SHP77 (cell line): ENCODE results near the gene C1QTNF12.

ENCODE experiments used
- DNase-seq, 2 experiments: peaks; one replicate each; lab custom pipeline; 2025; lab: John Stamatoyannopoulos, UW

C1QTNF12 gene

GRCh38 chr1:1228596-1229321, 17.8 kb downstream of the C1QTNF12 start:
- no peak for DNase-seq

GRCh38 chr1:1228187-1228586, 18.3 kb downstream of the C1QTNF12 start:
- no peak for DNase-seq

DNA sequence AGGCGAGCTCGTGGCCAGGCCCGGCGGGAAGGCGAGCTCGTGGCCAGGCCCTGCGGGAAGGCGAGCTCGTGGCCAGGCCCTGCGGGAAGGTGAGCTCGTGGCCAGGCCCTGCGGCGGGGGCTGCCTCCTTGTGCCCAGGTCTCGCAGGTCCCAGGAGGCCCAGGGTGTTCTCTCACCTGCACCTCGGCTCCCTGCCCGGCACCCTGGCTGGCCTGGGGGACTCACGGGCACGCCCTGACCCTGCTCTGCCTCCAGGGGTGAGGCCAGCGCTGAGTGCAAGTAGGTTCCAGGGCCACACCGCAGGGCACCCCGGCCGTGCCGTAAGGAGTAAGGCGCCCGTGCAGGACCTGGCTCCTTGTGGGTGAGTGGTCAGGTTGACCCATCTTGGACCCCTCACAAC, 19.1 kb downstream of the C1QTNF12 start:
- no peak for DNase-seq

DNA sequence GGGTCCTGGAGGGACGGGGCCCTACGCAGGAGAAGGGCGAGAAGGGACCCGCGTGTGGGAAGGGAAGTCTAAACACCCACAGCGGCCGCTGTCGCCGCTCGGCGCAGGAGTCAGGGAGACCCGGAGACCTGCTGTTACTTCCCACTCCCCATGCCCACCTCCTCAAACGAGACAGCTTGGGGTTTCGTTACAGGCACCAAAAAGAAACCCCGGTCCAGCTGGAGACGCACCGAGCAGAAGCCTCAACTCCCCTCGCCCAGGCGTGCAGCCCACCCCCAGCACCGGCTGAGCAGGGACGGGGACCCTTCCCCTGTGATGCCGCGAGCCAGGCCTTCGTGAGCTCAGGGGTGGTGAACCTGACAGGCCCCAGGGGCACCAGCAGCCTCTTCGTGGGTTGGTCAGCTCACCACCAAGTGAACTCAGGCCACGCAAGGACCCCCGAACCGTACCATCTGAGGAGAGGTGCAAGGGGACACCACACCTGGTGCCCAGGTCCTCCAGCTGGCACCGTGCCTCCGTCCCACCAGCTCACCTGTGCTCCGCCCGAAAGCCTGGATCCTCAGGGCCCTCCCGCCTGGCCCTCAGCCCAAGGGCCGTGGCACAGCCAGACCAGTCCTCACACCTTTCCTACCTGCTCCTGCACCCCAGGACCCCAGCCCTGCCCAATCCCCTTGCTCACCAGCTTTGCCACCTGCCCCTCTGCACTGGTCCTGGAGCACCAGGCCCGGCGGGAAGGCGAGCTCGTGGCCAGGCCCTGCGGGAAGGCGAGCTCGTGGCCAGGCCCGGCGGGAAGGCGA, 19.8 kb downstream of the C1QTNF12 start:
- no peak for DNase-seq

DNA sequence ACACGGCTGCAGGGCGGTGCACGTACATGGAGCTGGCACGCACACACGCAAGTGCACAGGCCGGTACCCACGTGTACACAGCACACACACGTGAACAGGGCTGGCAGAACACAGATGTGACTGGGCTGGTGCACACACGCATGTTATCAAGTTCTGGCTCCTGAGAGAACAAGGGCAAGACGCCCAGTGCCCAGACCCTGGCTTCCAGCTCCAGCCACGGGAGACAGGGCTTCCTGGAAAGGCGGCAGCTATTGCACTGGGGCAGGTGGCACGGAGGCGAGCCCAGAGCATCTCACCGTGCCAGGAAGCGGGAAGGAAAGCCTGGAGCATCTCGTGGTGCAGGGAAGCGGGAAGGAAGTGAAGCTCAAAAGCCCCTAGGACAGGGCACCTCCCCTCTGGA, 20.6 kb downstream of the C1QTNF12 start:
- no peak for DNase-seq

GRCh38 chr1:1225238-1225845, 21.2 kb downstream of the C1QTNF12 start:
- no peak for DNase-seq

DNA sequence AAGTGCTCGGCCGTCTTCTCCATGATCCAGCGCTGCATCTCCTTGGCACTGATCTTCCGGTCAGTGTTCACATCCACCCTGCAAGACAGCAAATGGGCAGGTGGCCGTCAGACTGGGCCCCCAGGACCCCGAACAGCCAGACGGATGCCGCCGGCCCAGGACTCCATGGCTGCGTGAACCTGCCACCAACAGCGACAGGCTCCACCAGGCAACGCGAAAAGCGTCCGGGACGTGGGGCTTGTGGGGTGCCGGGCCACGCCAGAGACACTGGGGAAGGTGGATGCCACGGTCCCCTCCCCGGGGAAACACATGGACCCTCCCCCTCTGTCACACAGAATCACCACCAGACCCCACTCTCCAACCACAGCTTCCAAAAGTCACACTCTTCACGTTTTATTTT, 22.6 kb downstream of the C1QTNF12 start:
- DNase-seq: no peak

- no peak for DNase-seq
Observed at GRCh38 chr1:1223321-1223720, 23.2 kb downstream of the C1QTNF12 start.

- DNase-seq: no peak
Observed at GRCh38 chr1:1222575-1223225, 23.8 kb downstream of the C1QTNF12 start.

DNA sequence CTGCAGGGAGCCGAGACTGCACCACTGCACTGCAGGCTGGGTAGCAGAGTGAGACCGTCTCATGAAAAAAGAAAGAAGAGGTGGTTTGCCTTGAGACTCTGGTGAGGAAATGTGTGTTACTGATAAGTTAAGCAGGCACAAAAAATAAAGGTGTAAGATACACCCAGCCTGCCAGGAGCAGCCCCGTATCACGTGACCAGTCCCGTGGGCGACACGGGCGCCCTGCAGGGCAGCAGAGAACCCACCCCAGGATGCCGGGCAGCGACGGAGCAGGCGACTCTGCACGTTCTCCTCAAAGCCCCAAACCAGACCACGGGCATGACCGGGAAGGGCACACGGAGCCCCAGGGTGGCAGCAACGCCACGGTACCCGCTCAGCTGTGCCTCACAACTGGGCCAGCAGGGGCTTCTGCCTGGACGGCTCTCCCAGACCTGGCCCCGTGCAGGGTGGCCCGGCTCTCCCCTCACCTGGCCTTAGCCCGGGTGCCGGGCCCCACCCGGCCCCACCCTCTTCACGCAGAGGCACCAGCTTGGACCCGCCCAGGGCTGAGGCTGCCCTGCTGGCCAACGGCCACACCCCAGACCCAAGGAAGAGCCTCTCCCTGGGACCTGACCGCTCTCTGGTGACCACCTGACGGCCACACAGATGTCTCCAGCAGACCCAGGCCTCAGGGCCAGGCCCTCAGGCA, 24.5 kb downstream of the C1QTNF12 start:
- no peak for DNase-seq

DNA sequence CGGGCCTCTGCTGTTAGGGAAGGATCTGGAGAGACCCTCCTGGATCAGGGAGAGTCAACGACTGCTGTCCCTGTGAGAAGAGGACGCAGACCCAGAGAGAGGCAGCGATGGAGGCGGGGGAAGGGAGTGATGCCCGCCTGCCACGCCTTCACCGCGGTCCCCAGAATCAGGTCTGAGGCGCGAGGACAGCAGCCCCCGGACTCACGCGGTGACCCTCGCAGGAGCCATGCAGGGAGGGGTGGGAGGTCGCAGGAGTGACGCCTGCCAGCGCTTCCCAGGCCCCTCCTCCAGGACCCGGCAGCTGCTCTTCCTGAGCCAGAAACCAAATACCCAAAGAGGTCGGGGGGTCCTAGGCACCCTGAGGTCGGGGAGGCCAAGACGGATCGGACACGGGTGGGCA, 26.3 kb downstream of the C1QTNF12 start:
- no peak for DNase-seq

DNA sequence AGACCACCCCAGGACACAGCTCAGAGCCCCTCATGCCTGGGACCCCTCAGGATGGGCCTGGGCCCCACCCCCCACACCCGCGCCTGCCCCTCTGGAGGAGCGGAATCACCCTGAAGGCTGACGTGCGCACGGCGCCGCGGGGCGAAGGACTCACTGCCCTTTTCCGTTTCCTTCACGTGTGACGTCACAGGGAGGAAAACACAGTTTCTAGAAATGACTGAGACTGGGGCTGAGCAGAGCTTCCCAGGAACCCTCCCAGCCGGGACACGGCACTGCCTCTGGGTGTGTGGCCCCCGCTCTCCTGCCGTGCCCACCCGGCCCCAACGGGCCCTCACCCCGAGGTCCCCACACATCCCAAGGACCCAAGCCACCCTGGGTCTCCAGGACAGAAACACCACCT, 27.2 kb downstream of the C1QTNF12 start:
- DNase-seq: no peak

DNA sequence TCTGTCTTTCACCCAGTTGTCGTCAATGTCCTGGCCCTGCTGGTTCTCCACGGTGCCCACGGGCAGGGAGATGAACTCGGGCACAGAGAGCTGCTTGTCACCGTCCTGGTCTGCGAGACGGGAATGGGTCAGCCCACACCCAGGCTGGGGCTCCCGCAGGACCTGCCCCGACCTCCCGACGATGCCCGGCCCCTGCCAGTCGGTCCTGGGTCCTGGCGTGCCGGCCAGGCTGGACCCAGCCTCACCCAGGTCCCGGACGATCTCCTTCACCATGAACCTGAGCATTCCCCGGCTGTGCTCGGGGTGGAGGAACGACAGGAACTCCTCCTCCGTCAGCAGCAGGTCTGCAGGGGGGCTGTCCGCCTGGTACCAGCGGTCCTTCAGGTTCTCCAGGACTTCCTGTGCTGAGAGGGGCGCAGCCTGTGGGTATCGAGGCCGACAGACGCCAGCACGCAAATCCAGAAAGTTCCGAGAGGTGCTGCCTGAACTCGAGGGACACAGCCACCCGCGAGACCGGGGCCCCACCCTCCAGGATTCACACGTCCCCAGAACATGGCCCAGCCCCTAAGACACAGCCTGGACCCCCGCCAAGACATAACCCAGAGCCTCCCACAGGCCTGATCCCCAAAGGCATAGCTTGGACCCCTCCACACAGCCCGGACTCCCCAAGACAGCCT, 27.9 kb downstream of the C1QTNF12 start:
- DNase-seq: no peak

- DNase-seq: no peak
Observed at GRCh38 chr1:1217621-1218523, 28.6 kb downstream of the C1QTNF12 start.

GRCh38 chr1:1216770-1217620, 29.5 kb downstream of the C1QTNF12 start:
- DNase-seq: no peak

DNA sequence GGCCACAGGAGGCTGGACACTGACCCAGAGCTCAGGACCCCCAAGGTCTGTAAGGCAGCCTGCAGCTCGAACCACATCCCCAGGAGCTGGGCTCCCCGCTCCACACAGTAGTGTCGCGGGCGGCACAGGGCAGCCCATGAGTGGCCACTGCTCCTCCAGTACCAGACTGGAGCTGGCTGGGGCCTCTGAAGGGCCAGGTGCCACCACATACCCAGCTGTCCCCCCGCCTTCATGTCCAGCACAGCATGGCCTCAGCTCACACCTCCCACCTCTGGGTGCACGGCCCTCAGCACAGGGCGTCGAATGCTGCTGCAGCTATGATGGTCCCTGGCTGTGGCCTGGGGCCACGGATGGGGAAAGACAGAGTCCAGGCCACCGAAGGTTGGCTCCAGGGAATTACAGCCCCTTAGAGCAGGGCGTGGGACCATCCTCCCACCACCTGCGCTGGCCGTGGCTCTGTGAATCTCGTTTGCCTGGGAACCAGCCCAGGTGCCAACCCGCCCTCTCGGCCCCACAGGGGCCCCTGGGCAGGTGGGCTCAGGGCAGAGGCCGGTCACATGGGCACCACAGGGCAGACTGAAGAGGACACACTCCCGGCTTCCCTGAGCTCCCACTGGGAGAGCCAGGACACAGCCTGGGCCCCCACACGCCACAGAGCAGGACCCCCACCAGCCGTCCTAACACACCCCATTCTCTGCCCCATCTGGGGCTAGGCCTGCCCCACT, 30.5 kb downstream of the C1QTNF12 start:
- no peak for DNase-seq

DNA sequence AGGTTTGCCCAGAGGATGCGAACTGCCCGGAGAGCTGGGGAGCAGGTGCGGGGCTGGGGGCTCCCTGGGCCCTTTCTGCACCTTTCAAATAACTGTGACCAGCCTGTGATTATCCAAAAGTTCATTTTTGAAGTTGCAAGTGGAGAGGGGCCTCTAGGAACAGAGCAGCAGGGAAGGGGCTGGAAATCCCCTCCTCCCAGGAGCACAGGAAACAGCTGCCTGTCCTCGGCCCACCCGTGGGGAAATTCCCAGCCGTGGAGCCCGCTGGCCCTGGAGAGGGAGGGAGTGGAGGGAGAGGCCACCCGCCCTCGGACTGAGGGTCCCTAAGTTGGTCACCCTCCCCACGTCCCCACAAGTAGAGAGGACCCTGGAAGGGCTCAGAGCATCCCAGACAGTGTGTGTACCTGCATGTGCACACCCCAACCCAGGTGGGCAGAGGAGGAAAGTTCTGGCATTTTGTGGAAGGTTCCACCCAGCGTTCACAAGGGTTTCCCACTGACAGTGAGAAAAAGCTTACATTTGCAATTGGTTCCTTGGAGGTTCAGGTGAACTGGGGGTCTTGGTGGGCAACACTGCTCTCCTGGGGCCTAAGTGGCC, 31.3 kb downstream of the C1QTNF12 start:
- DNase-seq: no peak
